Calu3 (cell line): Measurements from ENCODE around the gene WFDC5. TPM values are rescaled to one million over a fixed set of nuclear protein-coding genes. Genes with fewer than 3 reads are reported as not detected.

Source experiments
- BruUV-seq: library from RNA; stranded (reverse); fragments of 400-500 nt; replicated peaks from 2 replicates; lab custom pipeline; 2021; lab: Mats Ljungman, UMichigan
- CTCF ChIA-PET: fragments of 300-600 bp; sonication (Branson Sonifier 250); formaldehyde crosslinking; loops from one replicate; lab custom pipeline; 2022; ENCODE audit warnings: antibody characterized with exemption; lab: Charles Lee
- DNase-seq: peaks from one replicate; pipeline ENCODE4 v3.0.0; 2022
- H3K27ac Mint-ChIP-seq: one replicate; pipeline ENCODE4 v1.8.0; 2022; ENCODE audit warnings: mixed read lengths; ENCODE audit not compliant: unreplicated experiment
- H3K27me3 Mint-ChIP-seq: one replicate; pipeline ENCODE4 v1.8.0; 2022; ENCODE audit warnings: mixed read lengths; ENCODE audit not compliant: unreplicated experiment
- H3K36me3 Mint-ChIP-seq: one replicate; pipeline ENCODE4 v1.8.0; 2022; ENCODE audit warnings: mild to moderate bottlenecking, moderate library complexity, mixed read lengths; ENCODE audit not compliant: insufficient read depth, unreplicated experiment
- H3K4me1 Mint-ChIP-seq: one replicate; pipeline ENCODE4 v1.8.0; 2022; ENCODE audit warnings: mild to moderate bottlenecking, low read depth, mixed read lengths; ENCODE audit not compliant: unreplicated experiment
- H3K4me3 Mint-ChIP-seq: one replicate; pipeline ENCODE4 v1.8.0; 2022; ENCODE audit warnings: mild to moderate bottlenecking, low read depth, moderate library complexity, mixed read lengths; ENCODE audit not compliant: unreplicated experiment
- H3K9me3 Mint-ChIP-seq: one replicate; pipeline ENCODE4 v1.8.0; 2022; ENCODE audit warnings: low read depth, mixed read lengths; ENCODE audit not compliant: unreplicated experiment
- intact Hi-C: fragments of 100-400 bp; cut with micrococcal nuclease; formaldehyde crosslinking; loops from one replicate; pipeline ENCODE4 v1.10.0; 2022; ENCODE audit not compliant: unreplicated experiment
- total RNA-seq: library from RNA; stranded (reverse); gene quantifications from 2 replicates; pipeline ENCODE4 v1.2.3, GENCODE V29; 2022
- TF ChIP-seq, protein P1 (sequence below): fragments of 200-600 bp; IDR thresholded peaks from one replicate; pipeline ENCODE4 v1.8.0; 2022; ENCODE audit warnings: antibody characterized with exemption; ENCODE audit not compliant: unreplicated experiment

The WFDC5 gene
- total RNA-seq, 1 experiment from 2014 or later = not detected

DNA sequence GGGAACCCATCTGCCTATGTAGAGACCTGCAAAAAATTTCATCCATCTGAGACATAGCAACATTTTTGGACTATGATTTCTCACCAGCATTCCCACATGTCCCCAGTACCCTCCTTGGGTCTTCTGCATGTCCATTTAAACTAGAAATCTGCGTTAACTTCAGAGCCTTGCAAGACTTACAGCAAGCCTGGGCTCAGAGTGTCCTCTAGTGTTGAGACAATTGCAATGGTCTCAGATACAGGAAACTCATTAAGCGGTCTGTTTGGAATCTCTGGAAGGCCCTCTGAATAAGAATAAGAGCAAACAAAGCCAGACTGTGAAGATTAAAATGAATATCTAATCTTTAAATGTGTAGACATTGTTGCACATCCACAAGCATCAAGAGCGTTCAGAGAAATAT, 39.2 kb upstream of the WFDC5 start:
- CTCF ChIA-PET = no interaction called here
- H3K4me3 Mint-ChIP-seq = no peak overlapping the region
- peaks cover 8% of the 10 kb centered on the region for H3K9me3 Mint-ChIP-seq
- H3K4me1 Mint-ChIP-seq = peaks cover 25% of the 10 kb centered on the region
- intact Hi-C loops = no loop called here
- H3K27ac Mint-ChIP-seq = no peak overlapping the region
- H3K27me3 Mint-ChIP-seq = peaks cover 66% of the 10 kb centered on the region
- no peak for DNase-seq
- BruUV-seq = no TSS peak
- TF ChIP-seq, protein P1, sequence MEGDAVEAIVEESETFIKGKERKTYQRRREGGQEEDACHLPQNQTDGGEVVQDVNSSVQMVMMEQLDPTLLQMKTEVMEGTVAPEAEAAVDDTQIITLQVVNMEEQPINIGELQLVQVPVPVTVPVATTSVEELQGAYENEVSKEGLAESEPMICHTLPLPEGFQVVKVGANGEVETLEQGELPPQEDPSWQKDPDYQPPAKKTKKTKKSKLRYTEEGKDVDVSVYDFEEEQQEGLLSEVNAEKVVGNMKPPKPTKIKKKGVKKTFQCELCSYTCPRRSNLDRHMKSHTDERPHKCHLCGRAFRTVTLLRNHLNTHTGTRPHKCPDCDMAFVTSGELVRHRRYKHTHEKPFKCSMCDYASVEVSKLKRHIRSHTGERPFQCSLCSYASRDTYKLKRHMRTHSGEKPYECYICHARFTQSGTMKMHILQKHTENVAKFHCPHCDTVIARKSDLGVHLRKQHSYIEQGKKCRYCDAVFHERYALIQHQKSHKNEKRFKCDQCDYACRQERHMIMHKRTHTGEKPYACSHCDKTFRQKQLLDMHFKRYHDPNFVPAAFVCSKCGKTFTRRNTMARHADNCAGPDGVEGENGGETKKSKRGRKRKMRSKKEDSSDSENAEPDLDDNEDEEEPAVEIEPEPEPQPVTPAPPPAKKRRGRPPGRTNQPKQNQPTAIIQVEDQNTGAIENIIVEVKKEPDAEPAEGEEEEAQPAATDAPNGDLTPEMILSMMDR = no peak
- H3K36me3 Mint-ChIP-seq = no peaks in the 10 kb centered on the region

DNA sequence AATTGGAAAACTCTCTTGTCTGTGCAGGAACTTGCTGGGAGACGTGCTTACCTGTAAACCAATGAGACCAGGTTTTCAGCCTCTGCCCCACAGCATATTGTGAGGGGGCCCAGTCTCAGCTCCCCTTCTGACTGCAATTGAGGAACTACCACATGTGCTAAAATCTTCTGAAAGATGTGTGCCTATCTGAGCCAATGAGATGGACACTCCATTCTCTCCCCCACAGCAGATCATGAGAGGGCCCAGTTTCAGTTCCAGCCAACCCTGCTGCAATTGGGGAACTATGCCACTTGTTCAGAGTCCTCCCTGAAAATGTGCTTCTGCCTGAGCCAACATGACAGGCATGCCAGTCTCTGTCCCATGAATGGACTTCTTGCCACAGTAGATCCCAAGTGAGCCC, 38.8 kb upstream of the WFDC5 start:
- Mint-ChIP-seq H3K36me3 (no peaks in the 10 kb centered on the region), H3K27me3 (peaks cover 70% of the 10 kb centered on the region), H3K4me3 (no peak overlapping the region), H3K27ac (no peak overlapping the region), H3K9me3 (peaks cover 4% of the 10 kb centered on the region), H3K4me1 (peaks cover 21% of the 10 kb centered on the region)
- BruUV-seq = no TSS peak
- intact Hi-C loops = no loop called here
- DNase-seq = no peak
- TF ChIP-seq, protein P1 = no peak
- CTCF ChIA-PET = interaction anchor here (1.3 kb wide), 1 partner anchor 8 kb away, joined by 6 read pairs; no protein-coding TSS in a partner anchor

DNA sequence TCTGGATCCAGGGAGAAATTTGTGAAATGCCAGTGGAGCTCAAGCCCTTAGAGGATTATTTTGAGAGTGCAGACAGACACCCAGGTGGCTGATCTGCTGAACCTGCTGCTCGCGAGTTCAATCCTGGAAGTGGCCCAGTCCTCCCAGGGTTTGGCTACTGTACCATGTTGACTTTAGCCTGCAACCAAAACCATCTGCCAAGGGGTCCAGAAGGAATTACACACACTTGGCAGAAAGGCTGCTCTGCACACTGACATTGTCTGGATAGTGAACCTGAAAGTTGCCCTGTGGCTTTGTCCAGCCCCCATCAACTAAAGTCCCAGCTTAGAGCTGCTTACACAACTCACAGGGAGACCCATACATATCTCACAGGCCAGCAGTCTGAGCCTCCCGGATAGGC, 38.2 kb upstream of the WFDC5 start:
- no peak overlapping the region for H3K4me3 Mint-ChIP-seq
- DNase-seq = no peak
- intact Hi-C loops = no loop called here
- CTCF ChIA-PET = interaction anchor here (1.3 kb wide), 1 partner anchor 9 kb away, joined by 6 read pairs; no protein-coding TSS in a partner anchor
- H3K9me3 Mint-ChIP-seq = peaks cover 4% of the 10 kb centered on the region
- H3K4me1 Mint-ChIP-seq = peaks cover 15% of the 10 kb centered on the region
- peaks cover 76% of the 10 kb centered on the region for H3K27me3 Mint-ChIP-seq
- TF ChIP-seq, protein P1 = no peak
- no peaks in the 10 kb centered on the region for H3K36me3 Mint-ChIP-seq
- no peak overlapping the region for H3K27ac Mint-ChIP-seq
- no TSS peak for BruUV-seq

DNA sequence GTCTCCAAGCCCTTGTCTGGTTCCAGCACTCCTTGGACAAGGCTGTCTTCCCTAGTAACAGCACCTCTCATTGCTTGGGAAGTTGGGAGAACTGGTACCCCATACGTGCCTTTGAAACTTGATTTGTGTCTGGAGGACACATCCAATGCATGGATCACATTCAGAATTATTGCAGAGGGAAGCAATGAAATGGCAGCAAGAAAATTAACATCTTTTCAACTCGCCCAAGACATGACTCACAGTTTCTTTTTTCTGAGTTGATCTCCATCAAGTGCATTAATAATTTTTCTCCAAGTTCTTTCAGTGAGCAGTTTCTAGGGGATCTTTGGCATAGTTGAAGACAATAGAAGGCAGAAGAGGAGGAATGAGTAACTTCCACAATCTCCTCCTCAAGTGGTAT, 37.4 kb upstream of the WFDC5 start:
- DNase-seq = no peak
- H3K27me3 Mint-ChIP-seq = peaks cover 84% of the 10 kb centered on the region
- no peaks in the 10 kb centered on the region for H3K36me3 Mint-ChIP-seq
- intact Hi-C loops = no loop called here
- H3K9me3 Mint-ChIP-seq = peaks cover 4% of the 10 kb centered on the region
- H3K27ac Mint-ChIP-seq = no peak overlapping the region
- TF ChIP-seq, protein P1 = no peak
- H3K4me3 Mint-ChIP-seq = no peak overlapping the region
- no TSS peak for BruUV-seq
- H3K4me1 Mint-ChIP-seq = peaks cover 8% of the 10 kb centered on the region
- CTCF ChIA-PET = interaction anchor here (1.3 kb wide), 1 partner anchor 9 kb away, joined by 6 read pairs; no protein-coding TSS in a partner anchor
